ENCODE data around the gene BBS7. TPM values are rescaled to one million over a fixed set of nuclear protein-coding genes. Genes with fewer than 3 reads are reported as not detected.

BBS7 gene
- total and polyA plus RNA-seq, 9 of the 15 experiments (the other 6 are each of a cell fraction or from before 2014, with no cell fraction given) = 13.4 to 25.8 (median 16.4) TPM

- TF ChIP-seq REST (IDR thresholded peaks at IDR 0.05; ENCODE audit: borderline replicate concordance) (peak; percentile 70), REST (CRISPR knock-in tag; IDR thresholded peaks at IDR 0.05; ENCODE audit: low read depth) (no peak), DEAF1 (CRISPR knock-in tag; IDR thresholded peaks at IDR 0.05) (peak; percentile 75), ZNF24 (IDR thresholded peaks at IDR 0.05) (peak; percentile 90), CTCF (IDR thresholded peaks at IDR 0.05 in 2 of 3, conservative IDR thresholded peaks at IDR 0.05 in 1 of 3; ENCODE audit: insufficient read depth in 2 of 3, low read depth in 1 of 3, low read length in 3 of 3) (peak; percentile 70 to 90 (median 79)), POLR2H (tag; IDR thresholded peaks at IDR 0.05; ENCODE audit: low read depth) (no peak)
These were observed 30.1 kb upstream of the BBS7 start (continued) for GRCh38 chr4:121900132-121900983.
